Measurements from ENCODE around the gene TRIM8.

DNA sequence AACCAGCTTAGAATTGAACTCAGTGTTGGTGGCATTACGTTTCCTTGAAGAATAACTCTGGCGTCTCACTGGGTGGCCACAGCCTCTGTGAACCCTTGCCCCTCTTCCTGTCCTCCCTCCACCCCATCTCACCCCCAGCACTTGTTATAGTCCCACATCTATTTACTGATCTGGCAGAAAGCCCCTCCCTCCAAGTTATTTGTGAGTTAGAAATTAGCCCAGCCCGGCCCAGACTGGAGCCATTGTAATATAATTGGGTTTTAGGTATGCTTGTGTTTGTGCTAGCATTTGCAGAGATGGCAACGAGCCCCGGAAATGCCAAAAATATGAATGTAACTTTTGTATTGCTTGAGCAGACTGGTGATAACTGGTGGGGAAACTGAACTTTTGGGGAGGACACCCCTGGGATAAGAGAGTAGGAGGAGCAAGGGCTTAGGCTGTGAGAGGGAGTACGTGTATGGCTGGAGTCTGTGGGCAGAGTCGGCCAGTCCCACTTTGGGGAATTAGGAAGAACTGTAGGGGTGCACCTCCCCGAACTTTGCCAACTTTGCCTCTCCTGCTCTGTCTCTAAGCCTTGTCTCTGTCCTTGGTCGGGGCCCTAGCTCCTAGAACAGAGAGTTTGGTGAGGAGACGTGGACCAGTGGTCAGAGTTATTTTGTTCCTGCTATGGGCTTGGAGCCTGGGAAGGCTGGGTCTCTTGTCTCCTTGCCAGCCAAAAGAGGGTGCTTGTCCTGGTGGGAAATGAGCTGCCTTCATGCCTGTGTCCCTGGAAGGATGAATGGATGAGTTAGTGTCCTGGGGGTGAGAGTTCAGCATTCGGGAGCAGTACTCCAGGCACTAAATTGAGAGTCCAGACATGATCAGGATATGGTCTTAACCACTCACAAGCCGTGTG lies 19.3 kb upstream of the TRIM8 start:
- TF ChIP-seq CTCF (IDR thresholded peaks at IDR 0.05) (no peak), EZH2 (IDR thresholded peaks at IDR 0.05; ENCODE audit: borderline replicate concordance, insufficient read depth, low read depth, low read length, poor library complexity, severe bottlenecking) (no peak)
